ENCODE measurements around the gene BTBD8.
"Not testable (repeated sequence)": the region's sequence is repeated elsewhere in the genome, so short reads cannot be mapped to it uniquely, and the experiment has no call there.

BTBD8 gene

DNA sequence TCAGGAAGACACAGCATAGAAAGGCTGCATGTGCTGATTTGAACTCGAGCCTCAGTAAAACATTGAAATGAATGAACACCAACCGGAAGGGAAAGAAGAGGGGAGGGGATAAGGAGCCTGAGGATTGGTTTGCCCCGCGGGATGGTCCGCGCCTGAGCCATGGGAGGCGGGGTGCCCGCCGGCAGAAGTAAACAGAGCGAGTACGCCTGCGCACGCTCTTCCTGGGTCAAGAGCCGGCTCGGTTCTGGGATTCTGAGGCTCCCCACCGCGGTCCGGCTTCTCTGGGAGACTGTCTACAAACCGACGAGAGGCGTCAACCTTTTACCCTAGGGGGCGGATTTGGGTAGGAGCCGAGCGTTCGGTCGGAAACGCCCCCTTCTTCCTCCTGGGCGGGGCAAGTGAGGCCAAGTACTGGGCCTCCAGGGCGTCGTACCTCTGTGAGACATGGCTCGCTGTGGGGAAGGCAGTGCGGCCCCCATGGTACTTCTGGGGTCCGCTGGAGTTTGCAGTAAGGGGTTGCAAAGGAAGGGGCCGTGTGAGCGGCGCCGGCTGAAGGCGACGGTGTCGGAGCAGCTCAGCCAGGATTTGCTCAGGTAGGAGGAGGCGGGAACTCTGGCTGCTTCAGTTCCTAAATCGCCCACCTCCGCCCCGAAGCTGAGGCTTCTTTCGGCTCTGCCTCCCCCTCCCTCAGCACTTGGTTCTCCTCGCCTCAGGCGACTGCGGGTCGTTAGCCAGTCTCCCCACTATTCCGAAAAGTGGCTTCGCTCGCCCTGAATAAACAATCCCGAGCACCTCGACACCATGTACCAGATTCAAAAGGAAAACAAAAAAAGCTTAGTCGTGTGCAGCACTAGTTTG, at the start of gene BTBD8:
Gene BTBD8 (plus strand): TSS at position 218 of the 858 bp plus-strand sequence. CDS start 227 bp downstream, at position 445.
- DNase-seq, result peak; percentile 16 to 92 (median 73)

DNA sequence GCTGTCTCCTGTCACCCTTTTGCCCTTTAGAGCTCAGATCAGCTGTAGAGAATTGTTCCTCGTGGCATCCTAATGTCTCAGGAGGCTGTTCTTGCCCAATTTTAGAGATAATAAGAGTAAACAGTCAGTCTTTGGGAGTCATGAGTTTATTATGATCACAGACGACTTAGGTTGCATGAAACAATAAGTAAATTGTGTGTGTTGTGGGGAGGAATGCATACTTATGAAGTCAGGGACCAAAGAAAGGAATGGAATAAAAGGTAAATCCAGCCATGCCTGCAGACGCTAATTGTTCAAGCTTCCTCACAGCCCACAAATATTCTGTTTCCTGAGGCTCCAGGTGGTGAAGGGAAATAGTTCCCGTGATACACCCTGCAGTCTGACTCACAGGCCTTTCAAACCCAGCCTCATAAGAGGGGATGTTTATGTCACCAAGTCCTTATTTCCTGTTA, 49.5 kb upstream of the BTBD8 start:
- DNase-seq, result peak in 11 of 56 donors; percentile 1 to 36 (median 12)

- DNase-seq, result peak in 12 of 56 donors; percentile 5 to 48 (median 18)
Observed at GRCh38 chr1:92031281-92032110, 48.6 kb upstream of the BTBD8 start.

- no peak for DNase-seq
Observed at GRCh38 chr1:92037400-92037799, 42.7 kb upstream of the BTBD8 start.

DNA sequence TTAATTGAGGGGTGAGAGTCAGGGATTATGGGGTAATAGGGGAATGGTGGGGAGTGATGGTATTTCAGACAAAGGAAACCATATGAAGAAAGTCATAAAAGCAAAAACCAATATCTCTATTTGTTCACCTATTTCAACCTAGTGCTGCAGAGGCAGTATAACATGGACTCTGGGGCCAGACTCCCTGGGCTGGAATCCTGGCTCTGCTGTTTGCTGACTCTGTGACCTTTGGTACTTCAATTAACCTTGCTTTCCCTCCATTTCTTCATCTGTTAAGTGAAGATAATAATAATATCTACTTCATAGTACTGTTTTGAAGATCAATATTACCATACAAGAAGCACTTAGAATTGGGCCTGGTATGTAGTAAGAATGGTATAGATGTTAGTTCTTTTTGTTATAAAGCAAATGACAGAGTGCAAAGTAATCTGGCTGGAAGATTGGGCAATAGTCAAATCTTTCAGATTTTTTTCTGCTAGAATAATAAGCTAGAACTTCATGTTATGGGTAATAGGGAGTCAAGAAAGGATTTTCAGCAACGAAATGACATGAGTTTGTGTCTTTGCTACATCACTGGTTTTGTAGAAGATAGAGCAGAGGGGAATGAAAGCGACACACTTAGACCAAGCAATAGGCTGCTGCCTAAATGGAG, 41.3 kb upstream of the BTBD8 start:
- no peak for DNase-seq

GRCh38 chr1:92040971-92041370, 39.2 kb upstream of the BTBD8 start:
- DNase-seq, result no peak

- DNase-seq, result no peak
Observed at GRCh38 chr1:92043621-92044020, 36.5 kb upstream of the BTBD8 start.

GRCh38 chr1:92045766-92046495, 34.2 kb upstream of the BTBD8 start:
- DNase-seq, result no peak

DNA sequence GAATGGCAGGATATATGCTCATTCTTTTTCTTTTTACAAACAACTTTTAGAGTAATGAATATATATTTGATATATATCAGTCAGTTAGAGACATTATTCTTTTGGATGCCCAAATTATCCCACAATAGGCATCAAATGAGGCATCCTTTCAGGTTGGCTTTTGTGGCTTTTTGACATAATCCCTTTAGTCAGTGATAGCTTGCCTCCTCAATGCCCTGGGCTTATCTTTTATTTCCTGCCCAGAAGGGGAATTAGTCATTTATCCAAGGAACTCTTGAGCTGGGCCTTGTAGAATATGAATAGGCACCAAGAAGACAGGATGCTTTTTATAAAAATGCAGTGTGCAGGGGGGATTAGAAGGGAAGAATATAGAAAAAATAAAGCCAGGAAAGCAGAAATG, 28.2 kb upstream of the BTBD8 start:
- no peak for DNase-seq

DNA sequence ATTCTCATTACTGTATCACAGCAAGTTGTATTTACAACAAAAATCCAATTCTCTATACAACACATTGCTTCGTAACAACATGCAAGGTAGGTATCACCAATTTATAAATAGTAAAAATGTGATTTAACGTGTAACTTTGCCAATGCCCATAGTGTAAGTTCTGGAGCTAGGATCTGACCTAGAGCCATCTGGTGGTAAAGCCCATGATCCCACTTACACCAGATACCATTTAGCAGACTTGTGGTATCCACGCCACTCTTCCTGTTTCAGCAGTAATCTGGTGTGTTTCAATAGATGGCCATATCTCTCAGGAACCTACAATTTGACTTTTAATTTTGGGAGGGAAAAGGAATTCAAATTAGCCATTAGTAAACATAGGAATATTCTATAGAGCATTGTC, 15.1 kb upstream of the BTBD8 start:
- no peak for DNase-seq

GRCh38 chr1:92066321-92066720, 13.8 kb upstream of the BTBD8 start:
- DNase-seq, result no peak

DNA sequence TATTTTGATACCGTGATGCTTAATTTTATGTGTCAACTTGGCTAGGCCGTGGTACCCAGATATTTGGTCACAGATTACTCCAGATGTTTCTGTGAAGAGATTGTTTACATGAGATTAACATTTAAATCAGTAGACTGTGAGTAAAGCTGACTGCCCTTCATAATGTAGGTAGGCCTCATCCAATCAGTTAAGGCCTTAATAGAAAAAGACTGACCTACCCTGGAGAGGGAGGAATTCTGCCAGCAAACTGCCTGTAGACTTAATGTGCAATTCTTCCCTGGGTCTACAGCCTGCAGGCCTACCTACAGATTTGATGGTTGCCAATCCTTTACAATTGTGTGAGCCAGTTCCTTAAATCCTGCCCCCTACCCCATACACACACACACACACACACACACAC, 9.3 kb upstream of the BTBD8 start:
- no peak for DNase-seq

DNA sequence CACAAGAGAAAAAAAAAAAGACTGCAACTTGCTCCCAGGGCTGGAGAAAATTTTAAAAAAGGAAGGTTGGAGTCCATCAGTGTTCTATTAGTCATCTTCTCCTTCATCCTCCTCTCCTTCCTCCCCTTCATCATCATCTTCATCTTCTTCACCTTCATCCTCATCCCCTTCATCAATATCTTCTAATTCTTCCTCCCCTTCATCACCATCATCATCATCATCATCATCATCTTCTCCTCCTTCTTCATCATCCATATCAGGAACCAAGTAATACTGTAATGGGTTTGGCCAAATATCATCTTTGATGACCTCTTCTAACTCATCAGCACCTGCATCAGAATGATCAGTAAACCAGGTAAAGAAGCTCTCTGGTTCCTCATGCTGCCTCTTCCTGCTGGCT, 5.7 kb upstream of the BTBD8 start:
- DNase-seq, result not testable (repeated sequence)

DNA sequence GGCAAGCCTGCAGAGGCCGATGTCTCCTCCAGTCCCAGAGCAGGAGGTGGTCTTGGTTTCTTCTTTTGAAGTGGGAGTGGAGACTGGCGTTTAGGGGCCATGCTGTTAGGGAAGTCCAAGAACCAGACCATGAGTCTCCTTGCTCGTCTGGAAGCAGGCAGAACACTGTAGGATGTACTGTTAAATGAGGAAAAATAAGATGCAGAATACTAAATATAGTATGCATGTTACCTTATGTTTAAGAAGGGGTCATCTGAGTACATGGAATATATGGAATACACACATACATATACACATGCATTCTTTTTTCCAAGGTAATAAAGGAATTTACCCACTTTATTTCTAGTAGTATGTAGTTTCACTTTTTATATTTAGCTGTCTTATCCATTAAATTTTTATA, 4.8 kb upstream of the BTBD8 start, which contains the start of gene SETSIP:
Gene SETSIP (minus strand): TSS at position 101 of the 400 bp plus-strand sequence. CDS start 0 bp downstream, at position 101.
- no peak for DNase-seq

GRCh38 chr1:92076363-92076762, 3.8 kb upstream of the BTBD8 start:
- no peak for DNase-seq

GRCh38 chr1:92078077-92078476, 2.1 kb upstream of the BTBD8 start:
- not testable (repeated sequence) for DNase-seq

DNA sequence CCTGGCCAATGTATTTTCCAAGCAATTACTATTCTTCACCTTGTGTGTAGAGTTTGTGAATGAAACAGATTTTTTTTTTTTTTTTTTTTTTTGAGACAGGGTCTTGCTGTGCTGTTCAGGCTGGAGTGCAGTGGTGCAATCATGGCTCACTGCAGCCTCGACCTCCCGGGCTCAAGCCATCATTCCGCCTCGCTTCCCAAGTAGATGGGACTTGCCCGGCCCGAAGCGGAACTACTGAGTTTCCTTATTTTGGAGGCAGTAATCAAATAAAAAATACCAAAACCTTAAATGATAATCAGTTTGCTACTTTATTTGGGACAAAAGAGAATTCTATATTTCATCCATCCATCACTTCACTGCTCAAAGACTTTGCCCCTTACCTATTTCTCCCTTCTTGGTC, 704 bp upstream of the BTBD8 start:
- no peak for DNase-seq

DNA sequence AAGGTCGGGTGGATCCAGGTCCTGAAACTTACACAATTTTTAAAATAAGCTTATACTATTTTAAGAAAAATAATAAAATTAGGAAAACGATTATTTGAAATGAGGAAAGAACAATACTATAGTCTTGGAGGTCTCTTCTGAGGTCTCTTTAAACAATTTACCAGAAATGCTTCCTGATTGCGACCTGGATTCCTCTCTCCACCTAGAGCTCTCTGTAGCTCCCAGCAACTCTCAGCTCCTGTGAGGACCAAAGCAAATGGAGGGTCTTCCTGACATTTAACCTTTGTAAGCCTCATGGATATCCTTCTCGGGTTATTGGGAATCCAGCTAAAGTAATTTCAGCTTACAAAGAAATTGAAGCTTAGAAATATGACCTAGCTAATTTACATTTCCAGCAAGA, 886 bp downstream of the BTBD8 start:
- DNase-seq, result no peak

DNA sequence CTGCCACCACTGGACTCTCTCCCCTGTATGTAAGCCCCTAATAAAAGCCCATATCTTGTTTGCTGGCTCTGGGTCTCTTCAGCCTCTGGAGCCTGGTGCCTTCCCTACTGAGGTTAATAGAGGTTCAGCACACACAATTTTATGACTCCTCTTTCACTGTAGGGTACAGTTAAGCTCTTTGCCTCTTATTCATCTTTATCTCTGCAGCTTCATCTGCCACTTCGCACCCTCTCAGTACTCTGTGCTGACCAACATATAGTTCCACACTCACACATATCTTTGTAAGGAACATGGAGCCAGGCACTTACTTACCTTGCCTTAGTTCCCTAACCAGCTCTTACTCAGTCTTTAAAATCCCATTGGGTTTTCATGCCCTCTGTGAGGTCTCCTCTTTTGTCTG, 4.5 kb downstream of the BTBD8 start:
- DNase-seq, result no peak

GRCh38 chr1:92085727-92086126, 5.6 kb downstream of the BTBD8 start:
- DNase-seq, result no peak

DNA sequence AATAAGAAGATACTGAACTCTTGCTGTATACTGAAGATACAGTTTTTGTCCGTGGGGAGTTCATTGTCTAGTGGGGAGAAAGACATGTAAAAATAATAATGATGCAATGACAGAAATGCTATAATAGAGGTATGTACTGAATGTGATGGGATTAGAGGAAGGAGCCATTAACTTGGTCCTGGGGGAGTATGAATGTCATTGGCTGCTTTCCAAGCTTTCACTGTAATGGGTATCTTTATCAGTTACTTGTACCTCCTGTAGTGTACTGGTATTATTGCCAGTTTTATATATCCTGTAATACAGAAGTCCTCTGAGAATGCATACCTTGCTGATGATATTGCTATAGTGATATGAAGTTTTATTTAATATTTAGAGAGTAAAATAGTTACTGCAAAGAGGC, 7.4 kb downstream of the BTBD8 start:
- no peak for DNase-seq
